CD14-positive monocyte (primary cell): ENCODE measurements around the gene GFRAL. TPM values are rescaled to one million over a fixed set of nuclear protein-coding genes. Genes with fewer than 3 reads are reported as not detected.
"Not testable (repeated sequence)": the region's sequence is repeated elsewhere in the genome, so short reads cannot be mapped to it uniquely, and the experiment has no call there.

Source experiments
- DNase-seq, 3 donors: peaks; one replicate each; pipeline ENCODE4 v3.0.0-alpha.2; 2011 to 2022
- H2AFZ ChIP-seq: 2 replicates; pipeline ENCODE4 v1.6.0; 2012; ENCODE audit warnings: mild to moderate bottlenecking, low read depth, low read length, inconsistent platforms; ENCODE audit not compliant: insufficient read depth, poor library complexity, severe bottlenecking
- H3K27ac ChIP-seq, 2 donors: 1 replicate in 1 of 2; 2 replicates in 1 of 2; pipeline ENCODE4 v1.5.1; 2012 to 2013; ENCODE audit warnings: low read length in 2 of 2, control low read depth in 1 of 2, inconsistent platforms in 1 of 2, low read depth in 1 of 2, mild to moderate bottlenecking in 1 of 2
- H3K27me3 ChIP-seq, 2 donors: one replicate each; pipeline versions ENCODE4 v1.6.0 to v1.6.1; 2011 to 2013; ENCODE audit warnings: low read length in 2 of 2; ENCODE audit not compliant: control insufficient read depth in 2 of 2, insufficient read depth in 2 of 2
- H3K36me3 ChIP-seq, 2 donors: replicated peaks in 1 of 2; 1 replicate in 1 of 2; 2 replicates in 1 of 2; pipeline versions ENCODE4 v1.5.1 to v1.6.1; 2012 to 2013; ENCODE audit warnings: low read length in 2 of 2, control low read depth in 1 of 2, inconsistent platforms in 1 of 2, mild to moderate bottlenecking in 1 of 2; ENCODE audit not compliant: insufficient read depth in 2 of 2, control insufficient read depth in 1 of 2
- H3K4me1 ChIP-seq, 2 donors: 1 replicate in 1 of 2; 2 replicates in 1 of 2; pipeline versions ENCODE4 v1.5.1 to v1.6.1; 2012 to 2013; ENCODE audit warnings: low read length in 2 of 2, control low read depth in 1 of 2, inconsistent platforms in 1 of 2, mild to moderate bottlenecking in 1 of 2, moderate library complexity in 1 of 2; ENCODE audit not compliant: insufficient read depth in 2 of 2, control insufficient read depth in 1 of 2
- H3K4me2 ChIP-seq: replicated peaks from 2 replicates; pipeline ENCODE3; 2012; ENCODE audit warnings: low read length, moderate library complexity, mild to moderate bottlenecking; ENCODE audit not compliant: poor library complexity, severe bottlenecking; ENCODE audit errors: extremely low read depth
- H3K4me3 ChIP-seq, 3 experiments: fragments of 200-600 bp in 1 of 3; sonication (generic) in 1 of 3; replicated peaks in 1 of 3; 1 replicate in 2 of 3; 2 replicates in 1 of 3; pipeline ENCODE4 v1.5.1; 2011 to 2013; ENCODE audit warnings: low read length in 3 of 3, mild to moderate bottlenecking in 3 of 3, control low read depth in 2 of 3, low read depth in 2 of 3, inconsistent platforms in 1 of 3, moderate library complexity in 1 of 3
- H3K79me2 ChIP-seq: 2 replicates; pipeline ENCODE4 v1.6.0; 2012; ENCODE audit warnings: mild to moderate bottlenecking, control low read depth, inconsistent platforms, low read length, moderate library complexity; ENCODE audit not compliant: insufficient read depth
- H3K9ac ChIP-seq: 2 replicates; pipeline ENCODE4 v1.6.0; 2017; ENCODE audit warnings: low read length, mild to moderate bottlenecking; ENCODE audit not compliant: insufficient read depth, poor library complexity, severe bottlenecking
- H3K9me3 ChIP-seq, 2 donors: replicated peaks in 1 of 2; 1 replicate in 1 of 2; 2 replicates in 1 of 2; pipeline versions ENCODE4 v1.5.1 to v1.6.1; 2012 to 2013; ENCODE audit warnings: low read length in 2 of 2, control low read depth in 1 of 2; ENCODE audit not compliant: control insufficient read depth in 1 of 2, insufficient read depth in 1 of 2
- H4K20me1 ChIP-seq: 2 replicates; pipeline ENCODE4 v1.6.0; 2012; ENCODE audit warnings: mild to moderate bottlenecking, low read length, control low read depth, moderate library complexity; ENCODE audit not compliant: insufficient read depth
- H3K27ac Mint-ChIP-seq, 7 donors: one replicate each; pipeline ENCODE4 v1.8.0; 2020; ENCODE audit warnings: mild to moderate bottlenecking in 7 of 7, mixed read lengths in 7 of 7, moderate library complexity in 6 of 7, inconsistent platforms in 2 of 7
- H3K27me3 Mint-ChIP-seq, 3 donors: one replicate each; pipeline ENCODE4 v1.8.0; 2021 to 2022; ENCODE audit warnings: low read depth in 3 of 3, mild to moderate bottlenecking in 3 of 3, mixed read lengths in 3 of 3, moderate library complexity in 3 of 3, inconsistent platforms in 1 of 3
- H3K36me3 Mint-ChIP-seq, 2 donors: one replicate each; pipeline ENCODE4 v1.8.0; 2020; ENCODE audit warnings: mixed read lengths in 2 of 2, inconsistent platforms in 1 of 2, mild to moderate bottlenecking in 1 of 2
- H3K4me1 Mint-ChIP-seq: one replicate; pipeline ENCODE4 v1.8.0; 2020; ENCODE audit warnings: mild to moderate bottlenecking, mixed read lengths
- H3K4me3 Mint-ChIP-seq, 2 donors: one replicate each; pipeline ENCODE4 v1.8.0; 2020; ENCODE audit warnings: mild to moderate bottlenecking in 2 of 2, mixed read lengths in 2 of 2, moderate library complexity in 1 of 2
- H3K9me3 Mint-ChIP-seq, 7 donors: one replicate each; pipeline ENCODE4 v1.8.0; 2020 to 2022; ENCODE audit warnings: mixed read lengths in 7 of 7, mild to moderate bottlenecking in 6 of 7, moderate library complexity in 6 of 7, inconsistent platforms in 2 of 7
- WGBS: methylation state at CpG from one replicate; pipeline ENCODE4 v1.1.5; 2013; ENCODE audit warnings: missing lambda C conversion rate; ENCODE audit not compliant: insufficient coverage; 5-methylcytosine and 5-hydroxymethylcytosine counted together
- intact Hi-C, 2 donors: fragments of 100-400 bp; cut with micrococcal nuclease; formaldehyde crosslinking; loops; one replicate each; pipeline versions ENCODE4 v1.15.0 to v1.15.1; 2023
- polyA plus RNA-seq, 3 donors: library from polyadenylated mRNA; depleted of rRNA in 1 of 3; unstranded in 2 of 3; stranded (reverse) in 1 of 3; fragments of 300-500 nt in 2 of 3; fragments of >200 nt in 1 of 3; fragmentation: Illumina TruSeq in 2 of 3; gene quantifications; 1 replicate in 2 of 3; 2 replicates in 1 of 3; pipeline ENCODE4 v1.2.3, GENCODE V29; 2012 to 2021
- TF ChIP-seq, protein P1 (sequence below): fragments of 200-600 bp; IDR thresholded peaks from one replicate; pipeline ENCODE4 v1.8.0; 2022; ENCODE audit warnings: antibody characterized with exemption, mild to moderate bottlenecking

Gene GFRAL
- polyA plus RNA-seq, 3 donors: not detected

DNA sequence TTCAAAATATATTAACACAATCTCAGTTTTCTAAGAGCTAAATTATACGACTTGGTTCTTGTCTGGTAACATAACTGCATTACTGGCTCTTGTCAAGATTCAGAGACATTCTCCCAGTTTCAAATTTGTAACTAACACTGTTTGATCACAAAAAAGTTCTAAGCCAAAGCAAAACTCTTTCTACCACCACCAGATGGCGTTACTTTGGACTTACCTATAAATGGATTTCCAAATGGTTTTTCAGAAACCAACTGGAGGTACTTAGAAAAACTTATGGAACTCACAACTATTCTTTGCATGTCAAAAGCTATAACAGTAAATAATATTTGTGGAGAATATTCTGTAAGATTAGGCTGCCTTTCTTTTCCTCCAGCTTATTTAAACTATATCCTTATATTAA lies 34.2 kb upstream of the GFRAL start:
- peaks cover 0 to 2% (median 0%) of the 10 kb centered on the region in 7 donors for H3K9me3 Mint-ChIP-seq
- no peak for DNase-seq
- H3K9me3 ChIP-seq: no peaks in the 10 kb centered on the region
- H4K20me1 ChIP-seq: no peaks in the 10 kb centered on the region
- intact Hi-C loops: loop anchor here in 1 of 2 donors (2.0 kb wide), 1 partner anchor 14 kb away; no protein-coding TSS in a partner anchor
- H3K4me3 Mint-ChIP-seq: no peak overlapping the region
- H3K27me3 Mint-ChIP-seq: no peaks in the 10 kb centered on the region
- no peak overlapping the region for H2AFZ ChIP-seq
- no peaks in the 10 kb centered on the region for H3K4me1 ChIP-seq
- H3K36me3 ChIP-seq: no peaks in the 10 kb centered on the region
- no peak overlapping the region for H3K4me2 ChIP-seq
- H3K36me3 Mint-ChIP-seq: no peaks in the 10 kb centered on the region
- H3K4me1 Mint-ChIP-seq: no peaks in the 10 kb centered on the region
- H3K27ac Mint-ChIP-seq: no peak overlapping the region
- no peaks in the 10 kb centered on the region for H3K79me2 ChIP-seq
- no peak overlapping the region for H3K27ac ChIP-seq
- no peak overlapping the region for H3K9ac ChIP-seq
- 60% methylated on average over 1 of the region's 2 CpGs for WGBS
- H3K4me3 ChIP-seq: no peak overlapping the region
- TF ChIP-seq, protein P1, sequence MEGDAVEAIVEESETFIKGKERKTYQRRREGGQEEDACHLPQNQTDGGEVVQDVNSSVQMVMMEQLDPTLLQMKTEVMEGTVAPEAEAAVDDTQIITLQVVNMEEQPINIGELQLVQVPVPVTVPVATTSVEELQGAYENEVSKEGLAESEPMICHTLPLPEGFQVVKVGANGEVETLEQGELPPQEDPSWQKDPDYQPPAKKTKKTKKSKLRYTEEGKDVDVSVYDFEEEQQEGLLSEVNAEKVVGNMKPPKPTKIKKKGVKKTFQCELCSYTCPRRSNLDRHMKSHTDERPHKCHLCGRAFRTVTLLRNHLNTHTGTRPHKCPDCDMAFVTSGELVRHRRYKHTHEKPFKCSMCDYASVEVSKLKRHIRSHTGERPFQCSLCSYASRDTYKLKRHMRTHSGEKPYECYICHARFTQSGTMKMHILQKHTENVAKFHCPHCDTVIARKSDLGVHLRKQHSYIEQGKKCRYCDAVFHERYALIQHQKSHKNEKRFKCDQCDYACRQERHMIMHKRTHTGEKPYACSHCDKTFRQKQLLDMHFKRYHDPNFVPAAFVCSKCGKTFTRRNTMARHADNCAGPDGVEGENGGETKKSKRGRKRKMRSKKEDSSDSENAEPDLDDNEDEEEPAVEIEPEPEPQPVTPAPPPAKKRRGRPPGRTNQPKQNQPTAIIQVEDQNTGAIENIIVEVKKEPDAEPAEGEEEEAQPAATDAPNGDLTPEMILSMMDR: no peak
- no peaks in the 10 kb centered on the region for H3K27me3 ChIP-seq

- H3K9me3 ChIP-seq, H3K4me3 ChIP-seq, H3K27me3 Mint-ChIP-seq, H4K20me1 ChIP-seq, H3K4me2 ChIP-seq, DNase-seq, H3K9ac ChIP-seq, H3K27ac Mint-ChIP-seq, H2AFZ ChIP-seq, H3K4me1 Mint-ChIP-seq, intact Hi-C loops, H3K79me2 ChIP-seq, H3K4me1 ChIP-seq, H3K4me3 Mint-ChIP-seq, H3K27ac ChIP-seq, H3K27me3 ChIP-seq, H3K36me3 Mint-ChIP-seq, H3K36me3 ChIP-seq, H3K9me3 Mint-ChIP-seq: not testable (repeated sequence)
- WGBS: no CpG with 5 or more reads among the region's 3 CpGs
Measured at GRCh38 chr6:55297214-55297613, 30.1 kb upstream of the GFRAL start.
